Pulmonary artery endothelial cell (primary cell): Measurements from ENCODE around the gene PLAAT5. TPM values are rescaled to one million over a fixed set of nuclear protein-coding genes. Genes with fewer than 3 reads are reported as not detected.

ENCODE experiments used
- total RNA-seq: library from RNA; depleted of rRNA; stranded (reverse); fragments of >200 nt; gene quantifications from 2 replicates; pipeline ENCODE4 v1.2.3, GENCODE V29; 2014

Gene PLAAT5
- total RNA-seq, 1 donor from 2014 or later, result not detected

Other genes with a start within 250 kb of the PLAAT5 start
- gene SLC22A25, start 247.6 kb downstream of the PLAAT5 start, total RNA-seq, result not detected in 2 replicates
- not detected in 2 replicates for gene SLC22A9, start 121.4 kb downstream of the PLAAT5 start, total RNA-seq
- not detected in 2 replicates for gene LGALS12, start 14.9 kb upstream of the PLAAT5 start, total RNA-seq
- 2.9 and 4.2 TPM in 2 replicates for gene PLAAT4, start 45.6 kb upstream of the PLAAT5 start, total RNA-seq
- gene PLAAT2, start 72.2 kb upstream of the PLAAT5 start, total RNA-seq, result not detected in 2 replicates
- 44.7 and 57.6 TPM in 2 replicates for gene PLAAT3, start 123.3 kb upstream of the PLAAT5 start, total RNA-seq
- gene ATL3, start 180.2 kb upstream of the PLAAT5 start, total RNA-seq, result 107 and 123 TPM in 2 replicates
- 41.5 and 51.5 TPM in 2 replicates for gene RTN3, start 190.3 kb upstream of the PLAAT5 start, total RNA-seq